CD4-positive, alpha-beta T cell treated with Interleukin-10 for 1 hour (primary cell): ENCODE data around the gene PPRC1.

Source experiments
- DNase-seq: peaks from one replicate; pipeline ENCODE4 v3.0.0-alpha.2; 2020

Gene PPRC1

GRCh38 chr10:102191956-102192355 is 59.1 kb downstream of the PPRC1 start:
- DNase-seq, result no peak

- DNase-seq, result no peak
These were observed 62.5 kb downstream of the PPRC1 start for GRCh38 chr10:102195296-102195870.

DNA sequence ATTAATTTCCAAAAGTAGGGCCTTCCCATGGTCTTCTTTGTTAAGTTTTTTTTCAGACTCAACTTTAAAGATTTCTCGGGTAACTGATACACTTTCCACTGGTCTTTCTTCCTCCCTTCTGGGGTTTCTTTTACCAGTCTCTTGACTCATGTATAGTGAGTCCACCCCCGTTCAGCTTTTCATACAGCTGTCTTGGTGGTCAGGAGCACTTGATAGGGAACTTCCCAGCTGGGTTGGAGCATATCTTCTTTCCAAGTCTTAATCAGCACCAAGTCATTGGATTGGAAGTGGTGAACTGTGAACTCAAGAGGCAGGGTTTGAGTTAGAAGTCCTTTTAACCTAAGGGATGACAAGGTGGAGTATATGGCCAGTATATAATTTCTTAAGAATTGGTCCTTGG is 64.1 kb downstream of the PPRC1 start:
- no peak for DNase-seq

GRCh38 chr10:102198027-102198426 is 65.2 kb downstream of the PPRC1 start:
- no peak for DNase-seq
